Kidney (tissue), 14 donors: ENCODE data around the gene IQSEC1. TPM values are rescaled to one million over a fixed set of nuclear protein-coding genes. Genes with fewer than 3 reads are reported as not detected.

Experiments used
- DNase-seq, 5 donors: peaks; one replicate each; pipeline ENCODE4 v3.0.0-alpha.2; 2013 to 2020
- FAIRE-seq: peaks from 2 replicates; lab custom pipeline; 2012; peaks lifted over from hg19 to GRCh38; lab: Jason Lieb, UNC
- H3K27ac ChIP-seq, 2 donors: one replicate each; pipeline ENCODE4 v1.7.0; 2013; ENCODE audit warnings: low read depth in 2 of 2, low read length in 2 of 2, inconsistent platforms in 1 of 2
- H3K27me3 ChIP-seq: one replicate; pipeline ENCODE4 v1.7.1; 2013; ENCODE audit warnings: low read length, inconsistent platforms; ENCODE audit not compliant: control insufficient read depth, insufficient read depth
- H3K36me3 ChIP-seq, 3 donors: one replicate each; pipeline versions ENCODE4 v1.7.0 to v1.7.1; 2013; ENCODE audit warnings: low read length in 3 of 3, control low read depth in 1 of 3, inconsistent platforms in 1 of 3; ENCODE audit not compliant: insufficient read depth in 3 of 3, control insufficient read depth in 2 of 3
- H3K4me1 ChIP-seq, 3 donors: one replicate each; pipeline versions ENCODE4 v1.7.0 to v1.7.1; 2013; ENCODE audit warnings: low read length in 3 of 3, inconsistent platforms in 1 of 3, low read depth in 1 of 3; ENCODE audit not compliant: control insufficient read depth in 2 of 3, insufficient read depth in 2 of 3
- H3K4me3 ChIP-seq, 3 donors: one replicate each; pipeline versions ENCODE4 v1.7.0 to v1.8.1; 2013; ENCODE audit warnings: low read length in 3 of 3, control low read depth in 1 of 3, inconsistent platforms in 1 of 3
- H3K9ac ChIP-seq, 3 donors: one replicate each; pipeline versions ENCODE4 v1.7.0 to v1.7.1; 2013; ENCODE audit warnings: low read length in 3 of 3, control low read depth in 1 of 3, inconsistent platforms in 1 of 3
- H3K9me3 ChIP-seq, 3 donors: one replicate each; pipeline versions ENCODE4 v1.7.0 to v1.7.1; 2013; ENCODE audit warnings: low read length in 3 of 3, control low read depth in 1 of 3, inconsistent platforms in 1 of 3; ENCODE audit not compliant: control insufficient read depth in 2 of 3, insufficient read depth in 1 of 3
- CTCF ChIP-seq: IDR thresholded peaks from 3 replicates; pipeline ENCODE4 v1.5.1; 2012; ENCODE audit warnings: mild to moderate bottlenecking, moderate library complexity, borderline replicate concordance; ENCODE audit not compliant: insufficient read depth; ENCODE audit errors: extremely low read depth
- intact Hi-C: fragments of 100-400 bp; cut with DNase I; formaldehyde crosslinking; loops from one replicate; pipeline ENCODE4 v1.11.1; 2022
- polyA plus RNA-seq: library from polyadenylated mRNA; stranded (reverse); fragments of 350-450 nt; fragmentation: Illumina TruSeq; extraction: RNeasy Lipid Tissue Mini Kit (QIAGEN cat#74804); gene quantifications from one replicate; pipeline ENCODE4 v1.2.3, GENCODE V29; 2014; ENCODE audit warnings: low read depth, low replicate concordance; ENCODE audit not compliant: insufficient read depth
- total RNA-seq: library from RNA; stranded (reverse); fragmentation: NEBNext Ultra II Directional; extraction: Animal tissue kit (Norgen Biotek cat#: 25700); gene quantifications from one replicate; pipeline ENCODE4 v1.2.1, GENCODE V29; 2021
- donor health status: control.
- donor health status: control.
- donor health status: control.
- donor health status: control.
- donor health status: control.
- donor health status: DM: yes; HTN: yes; CAD: no.
- donor health status: Normal renal cell carcinoma (clear cell type).

IQSEC1 gene
- total and polyA plus RNA-seq, 2 donors from 2014 or later = 15.1 to 45.7 TPM

GRCh38 chr3:13015286-13016082 lies 57.7 kb downstream of the IQSEC1 start:
- H3K9me3 ChIP-seq = no peaks in the 10 kb centered on the region
- intact Hi-C loops = no loop called here
- TF ChIP-seq CTCF = no peak
- FAIRE-seq (no peak), DNase-seq (peak in 4 of 5 donors; percentile 63 to 84 (median 70))
- no peaks in the 10 kb centered on the region for H3K27me3 ChIP-seq
- peak overlapping the region in 1 of 2 donors; percentile 69 for H3K27ac ChIP-seq
- no peak overlapping the region for H3K9ac ChIP-seq
- H3K36me3 ChIP-seq = no peaks in the 10 kb centered on the region
- H3K4me3 ChIP-seq = no peak overlapping the region
- H3K4me1 ChIP-seq = no peaks in the 10 kb centered on the region

- peak overlapping the region in 1 of 2 donors; percentile 50 for H3K27ac ChIP-seq
Measured at GRCh38 chr3:13014755-13015285, 58.4 kb downstream of the IQSEC1 start.

GRCh38 chr3:13013994-13014754 lies 59.1 kb downstream of the IQSEC1 start:
- peak in 1 of 5 donors; percentile 69 for DNase-seq
- no peak for FAIRE-seq
- Histone ChIP-seq H3K9ac (no peak overlapping the region), H3K27me3 (no peaks in the 10 kb centered on the region), H3K4me3 (no peak overlapping the region), H3K4me1 (peaks cover 0 to 6% (median 0%) of the 10 kb centered on the region in 3 donors), H3K36me3 (no peaks in the 10 kb centered on the region), H3K9me3 (no peaks in the 10 kb centered on the region), H3K27ac (no peak overlapping the region)
- intact Hi-C loops = no loop called here
- TF ChIP-seq CTCF = no peak

More at GRCh38 chr3:13014755-13015285, 58.4 kb downstream of the IQSEC1 start:
- DNase-seq (peak in 2 of 5 donors; percentile 39 to 59), FAIRE-seq (no peak)
- TF ChIP-seq CTCF = no peak
- Histone ChIP-seq H3K27me3 (no peaks in the 10 kb centered on the region), H3K9ac (peak overlapping the region in 1 of 3 donors; percentile 4), H3K4me3 (no peak overlapping the region), H3K4me1 (peaks cover 0 to 3% (median 0%) of the 10 kb centered on the region in 3 donors), H3K36me3 (no peaks in the 10 kb centered on the region), H3K9me3 (no peaks in the 10 kb centered on the region)
- intact Hi-C loops = no loop called here
